Epidermal melanocyte (primary cell): ENCODE data around the gene IRF2.
"Not testable (repeated sequence)": the region's sequence is repeated elsewhere in the genome, so short reads cannot be mapped to it uniquely, and the experiment has no call there.

Source experiments
- DNase-seq: peaks from one replicate; pipeline ENCODE4 v3.0.0; 2011; ENCODE audit warnings: low spot score; ENCODE audit not compliant: insufficient read length

Gene IRF2

DNA sequence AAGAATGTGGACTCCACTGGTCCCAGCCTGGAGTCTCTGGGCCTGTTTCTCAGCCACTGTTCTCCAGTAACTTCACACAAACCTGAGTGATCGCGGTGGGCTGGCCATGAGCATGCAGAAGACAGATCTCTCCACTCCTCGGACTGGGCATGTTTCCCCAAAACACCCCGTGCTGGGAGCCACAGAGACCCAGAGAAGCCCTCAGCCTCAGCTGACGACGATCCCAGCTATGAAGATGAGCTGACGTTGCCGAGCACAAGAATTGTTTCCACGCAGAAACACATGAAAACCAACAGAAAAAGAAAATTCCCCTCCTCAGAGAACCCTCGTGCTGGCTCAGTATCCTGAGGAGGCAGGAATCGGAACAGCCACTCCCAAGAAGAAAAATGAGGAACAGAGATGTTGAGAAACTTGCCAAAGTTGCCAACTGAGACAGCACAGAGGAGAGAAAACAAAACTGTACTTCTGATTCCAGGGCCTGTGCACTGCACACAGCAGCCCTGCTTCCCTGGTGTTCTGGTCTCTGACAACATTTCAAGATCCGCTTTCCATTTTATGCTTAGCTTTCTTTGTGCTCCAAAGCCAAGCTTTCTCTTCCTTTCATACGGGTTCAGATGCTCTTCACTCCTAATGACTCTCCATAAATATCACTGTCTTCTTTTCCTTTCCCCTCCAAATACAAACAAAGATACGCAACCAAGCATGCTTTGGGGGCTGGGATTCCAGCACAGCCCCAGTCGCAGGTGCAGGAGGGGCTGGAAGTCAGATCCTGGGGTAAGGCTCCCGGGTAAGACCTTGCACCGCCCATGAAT lies 81.4 kb downstream of the IRF2 start:
- DNase-seq: no peak

GRCh38 chr4:184392316-184392715 lies 82.0 kb downstream of the IRF2 start:
- DNase-seq: no peak

- no peak for DNase-seq
Measured at GRCh38 chr4:184389978-184390900, 84.1 kb downstream of the IRF2 start.

- no peak for DNase-seq
Measured at GRCh38 chr4:184388106-184388505, 86.2 kb downstream of the IRF2 start.

DNA sequence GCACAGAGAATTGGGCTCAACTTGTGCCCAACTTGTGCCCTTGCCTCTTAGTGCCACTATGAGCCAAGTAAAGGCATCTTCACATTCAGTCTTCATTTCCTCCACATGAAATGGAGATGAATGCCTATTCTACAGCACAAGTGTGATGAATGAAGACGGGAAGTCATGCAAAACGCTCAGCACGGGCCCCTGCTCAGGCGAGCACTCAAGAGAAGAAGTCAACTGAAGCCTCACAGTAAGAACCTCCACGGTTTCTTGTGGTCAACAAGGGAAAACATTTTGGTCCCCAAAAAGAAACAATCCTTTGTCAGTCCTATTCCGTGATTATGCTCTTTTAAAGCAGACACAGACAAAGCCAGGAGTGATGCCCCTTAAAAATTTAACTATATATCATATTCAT lies 87.0 kb downstream of the IRF2 start:
- no peak for DNase-seq

- DNase-seq: no peak
Measured at GRCh38 chr4:184386271-184386781, 88.0 kb downstream of the IRF2 start.

- no peak for DNase-seq
Measured at GRCh38 chr4:184385705-184386141, 88.6 kb downstream of the IRF2 start.

- DNase-seq: no peak
Measured at GRCh38 chr4:184384810-184385557, 89.4 kb downstream of the IRF2 start.

DNA sequence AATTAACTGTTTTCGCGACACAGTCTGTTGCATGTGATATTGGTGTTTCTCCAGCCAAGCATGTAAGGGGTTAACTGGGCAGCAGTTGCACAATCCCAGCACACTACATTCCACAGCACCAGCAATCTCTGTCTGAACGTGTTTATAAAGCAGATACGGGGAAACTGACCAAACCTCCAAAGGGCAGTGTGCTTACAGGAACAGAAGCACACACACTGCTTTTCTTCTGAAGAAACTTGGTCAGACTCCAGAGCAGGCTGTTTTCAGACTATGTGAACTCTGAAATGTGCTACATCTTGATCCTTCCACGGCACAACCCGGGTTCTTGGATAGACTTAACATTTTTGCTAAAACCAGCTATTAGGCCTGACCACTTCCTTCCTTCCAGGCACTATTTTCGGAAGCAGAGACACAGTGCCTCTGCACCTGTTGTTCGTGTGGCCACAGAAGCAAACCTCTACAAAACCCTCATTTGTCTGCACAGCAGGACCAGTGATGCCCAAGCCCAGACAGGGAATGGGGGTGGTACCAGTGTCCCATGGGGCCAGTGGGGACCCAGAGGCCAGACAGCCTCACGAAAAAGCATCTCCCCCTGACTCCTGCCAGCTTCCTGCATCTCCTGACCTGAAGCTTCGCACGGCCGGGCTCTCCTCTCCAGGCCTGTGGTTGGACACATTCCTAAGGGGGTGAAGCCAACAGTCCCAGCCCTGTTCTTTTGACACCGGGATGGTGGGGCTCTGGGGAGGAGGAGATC lies 90.1 kb downstream of the IRF2 start:
- no peak for DNase-seq

- DNase-seq: peak; percentile 31
Measured at GRCh38 chr4:184383497-184384055, 90.8 kb downstream of the IRF2 start.

DNA sequence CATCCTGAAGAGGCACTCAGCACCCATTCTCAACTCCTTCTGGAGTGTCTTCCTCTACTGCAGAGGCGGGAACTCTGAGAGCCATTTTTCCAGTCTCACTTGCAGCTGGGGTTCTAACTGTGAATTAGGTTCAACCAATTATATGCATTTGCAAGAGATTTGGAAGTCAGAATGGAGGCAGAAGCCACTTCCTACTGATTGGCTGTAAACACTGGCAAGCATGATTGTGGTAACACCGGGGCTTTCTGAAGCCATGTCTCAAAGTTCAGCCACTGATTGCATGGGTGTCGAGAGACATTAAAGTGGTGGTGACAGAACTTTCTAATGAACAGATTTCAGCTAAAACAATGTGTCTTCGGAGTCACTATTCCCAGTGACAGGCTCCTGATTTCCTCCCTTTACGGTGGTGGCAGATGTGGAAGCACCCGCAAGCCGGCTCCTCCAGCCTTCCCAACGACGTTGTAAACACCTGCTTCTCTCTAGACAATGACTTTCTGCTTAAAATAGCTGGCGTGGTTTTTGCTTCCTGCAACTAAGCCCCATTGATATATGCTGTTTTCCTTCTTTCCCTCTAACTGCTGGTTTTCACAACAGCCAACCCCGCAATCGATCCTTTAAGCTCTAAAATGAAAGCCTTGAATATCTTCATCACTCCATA lies 92.0 kb downstream of the IRF2 start:
- no peak for DNase-seq

DNA sequence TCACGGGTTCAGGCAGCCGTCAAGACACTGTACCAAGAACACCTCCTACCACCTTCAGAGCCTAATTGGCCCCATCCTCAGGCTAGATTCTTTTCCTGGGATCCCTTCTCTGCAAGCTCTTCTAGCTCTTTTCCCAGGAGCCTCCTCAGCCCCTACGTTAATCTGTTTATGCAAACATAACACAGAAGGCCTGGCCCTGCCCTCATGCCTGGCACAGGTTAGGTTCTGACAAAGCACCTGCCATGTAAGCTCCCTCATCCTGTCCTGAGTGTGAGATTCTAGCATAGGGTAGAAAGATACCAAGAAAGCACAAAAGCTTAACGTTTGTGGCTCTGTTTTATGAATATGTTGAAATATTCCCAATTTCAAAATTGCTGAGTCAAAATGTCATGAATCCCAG lies 93.6 kb downstream of the IRF2 start:
- no peak for DNase-seq

DNA sequence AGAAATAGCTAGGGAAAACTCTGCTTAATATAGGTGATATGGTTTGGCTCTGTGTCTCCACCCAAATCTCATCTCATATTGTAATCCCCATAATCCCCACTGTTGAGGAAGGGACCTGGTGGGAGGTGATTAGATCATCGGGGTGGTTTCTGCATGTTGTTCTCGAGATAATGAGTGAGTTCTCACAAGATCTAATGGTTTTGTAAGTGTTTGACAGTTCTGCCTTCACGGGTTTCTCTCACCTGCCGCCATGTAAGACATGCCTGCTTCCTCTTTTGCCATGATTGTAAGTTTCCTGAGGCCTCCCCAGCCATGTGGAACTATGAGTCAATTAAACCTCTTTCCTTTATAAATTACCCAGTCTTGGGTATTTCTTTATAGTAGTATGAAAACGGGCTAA lies 94.1 kb downstream of the IRF2 start:
- DNase-seq: not testable (repeated sequence)

GRCh38 chr4:184376923-184377322 lies 97.4 kb downstream of the IRF2 start:
- no peak for DNase-seq

DNA sequence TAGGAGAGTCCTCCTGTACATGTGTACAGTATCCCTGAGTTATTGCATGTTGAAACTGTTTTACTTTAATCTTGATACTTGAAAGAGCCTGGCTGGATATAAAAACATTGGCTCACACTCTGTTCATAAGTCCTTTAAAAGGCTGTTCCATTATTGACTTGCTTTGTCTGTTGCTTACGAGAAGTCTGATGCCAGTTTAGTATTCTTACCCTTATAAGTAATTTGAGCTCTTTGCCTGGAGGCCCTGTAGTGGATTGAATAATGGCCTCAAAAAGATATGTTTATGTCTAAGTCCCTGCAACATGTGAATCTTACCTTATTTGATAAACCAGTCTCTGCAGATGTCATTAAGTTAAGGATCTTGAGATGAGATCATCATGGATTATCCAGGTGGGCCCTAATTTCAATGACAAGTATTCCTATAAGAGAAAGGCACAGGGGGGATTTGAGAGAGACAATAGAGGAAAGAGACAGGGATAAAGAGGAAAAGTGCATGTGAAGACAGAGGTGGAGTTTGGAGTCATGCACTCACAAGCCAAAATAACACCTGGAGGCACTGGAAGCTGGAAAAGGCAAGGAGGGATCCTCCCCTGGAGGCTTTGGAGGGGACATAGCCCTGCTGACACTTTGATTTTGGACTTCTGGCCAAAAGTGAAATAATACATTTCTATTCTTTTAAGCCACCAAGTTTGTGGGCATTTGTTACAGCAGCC lies 98.1 kb downstream of the IRF2 start:
- DNase-seq: no peak

GRCh38 chr4:184375623-184376022 lies 98.7 kb downstream of the IRF2 start:
- not testable (repeated sequence) for DNase-seq

DNA sequence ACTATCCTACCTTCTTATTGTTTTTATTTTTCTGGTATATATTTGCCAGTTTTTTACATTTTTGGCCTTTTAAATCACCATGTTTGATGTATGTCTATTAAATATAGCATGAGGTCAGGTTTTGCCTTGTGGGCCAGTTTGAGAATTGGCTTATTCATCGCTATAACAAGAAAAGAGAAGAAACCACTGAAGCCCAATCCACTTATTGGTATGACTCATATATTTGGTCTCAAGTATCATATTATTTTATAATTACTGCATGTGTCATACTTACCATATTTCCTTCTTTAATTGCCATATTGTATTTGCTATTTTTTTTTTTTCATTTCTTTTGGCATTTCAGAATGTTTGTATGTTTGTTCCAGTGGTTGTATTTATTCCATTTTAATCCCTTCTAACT lies 99.3 kb downstream of the IRF2 start:
- no peak for DNase-seq

DNA sequence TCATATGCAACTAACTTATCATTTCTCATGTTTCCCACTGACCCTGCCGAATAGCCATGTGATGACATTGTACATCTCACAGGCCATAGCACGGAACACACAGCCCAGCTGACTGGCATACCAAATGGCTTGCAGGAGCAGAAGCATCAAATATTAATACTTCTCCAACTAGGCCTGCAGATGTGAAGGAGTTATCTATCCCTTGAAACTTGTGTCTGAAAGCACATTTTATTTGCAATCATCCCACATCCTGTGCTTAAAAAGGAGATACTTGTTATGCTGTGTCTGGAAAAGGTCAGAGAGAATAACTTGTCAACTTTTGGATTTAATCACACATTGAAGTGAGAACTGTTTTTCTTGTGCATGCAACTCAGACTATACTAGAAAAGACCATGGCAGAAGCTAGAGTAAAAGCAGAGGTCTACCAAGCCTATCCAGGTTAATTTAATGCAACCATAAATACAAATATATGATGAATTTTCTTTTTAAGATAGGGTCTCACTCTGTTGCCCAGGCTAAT lies 100.4 kb downstream of the IRF2 start:
- DNase-seq: no peak

DNA sequence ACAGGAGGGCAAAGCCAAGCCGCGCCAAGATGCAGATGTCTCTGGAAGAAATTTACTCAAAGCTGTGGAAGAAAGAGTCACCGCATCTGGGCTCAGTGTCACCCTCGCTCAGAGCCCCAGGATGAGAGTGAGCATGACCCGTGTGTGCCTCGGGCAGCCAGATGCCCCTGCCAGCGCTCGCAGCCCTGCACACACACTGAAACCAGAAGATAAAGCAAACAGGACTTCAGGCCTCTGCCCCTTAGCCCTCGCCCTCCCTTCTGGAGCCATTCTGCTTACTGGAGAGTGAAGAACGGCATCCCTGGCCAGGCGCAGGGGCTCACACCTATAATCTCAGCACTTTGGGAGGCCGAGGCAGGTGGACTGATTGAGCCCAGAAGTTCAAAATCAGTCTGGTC lies 103.0 kb downstream of the IRF2 start:
- DNase-seq: no peak
